HL-60/S4 treated with retinoic acid at 250 ng/mL for 4 days and 3 days (cell line): ENCODE results near the gene BROX.

Experiments
- in situ Hi-C: fragments of 300-500 bp; cut with MboI; formaldehyde crosslinking; loops from 2 replicates; pipeline ENCODE4 v1.7.0; 2022; ENCODE audit warnings: low sequenced_read_pairs

BROX gene

DNA sequence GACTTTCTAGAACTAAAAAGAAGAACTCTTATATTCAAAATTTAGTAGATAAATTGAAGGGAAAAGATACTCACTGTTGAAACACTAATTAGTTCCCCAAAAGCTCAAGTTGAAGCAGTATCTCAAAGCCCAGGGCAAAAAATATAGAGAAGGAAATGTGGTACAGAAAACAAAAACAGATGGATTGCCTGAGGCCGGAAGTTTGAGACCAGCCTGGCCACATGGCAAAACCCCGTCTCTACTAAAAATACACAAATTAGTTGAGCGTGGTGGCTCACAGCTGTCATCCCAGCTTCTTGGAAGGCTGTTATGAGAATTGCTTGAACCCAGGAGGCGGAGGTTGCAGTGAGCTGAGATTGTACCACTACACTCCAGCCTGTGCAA is 60.6 kb downstream of the BROX start:
- in situ Hi-C loops, result no loop called here

DNA sequence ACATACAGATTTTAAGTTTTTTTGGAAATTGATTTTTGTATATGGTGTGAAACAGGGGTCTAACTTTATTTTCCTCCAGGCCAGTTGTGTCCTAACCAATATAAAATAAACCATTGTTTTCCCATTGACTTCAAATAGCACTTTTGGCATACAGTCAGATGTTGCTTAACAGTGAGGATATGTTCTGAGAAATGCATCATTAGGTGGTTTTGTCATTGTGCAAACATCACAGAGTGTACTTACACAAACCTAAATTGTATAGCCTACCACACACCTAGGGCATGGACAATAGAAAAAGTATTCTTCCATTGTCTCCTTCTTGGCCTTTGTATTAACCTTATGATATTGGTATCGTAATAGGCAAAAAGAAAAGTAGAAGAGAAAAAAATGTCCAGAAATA is 65.1 kb downstream of the BROX start:
- in situ Hi-C loops, result no loop called here

DNA sequence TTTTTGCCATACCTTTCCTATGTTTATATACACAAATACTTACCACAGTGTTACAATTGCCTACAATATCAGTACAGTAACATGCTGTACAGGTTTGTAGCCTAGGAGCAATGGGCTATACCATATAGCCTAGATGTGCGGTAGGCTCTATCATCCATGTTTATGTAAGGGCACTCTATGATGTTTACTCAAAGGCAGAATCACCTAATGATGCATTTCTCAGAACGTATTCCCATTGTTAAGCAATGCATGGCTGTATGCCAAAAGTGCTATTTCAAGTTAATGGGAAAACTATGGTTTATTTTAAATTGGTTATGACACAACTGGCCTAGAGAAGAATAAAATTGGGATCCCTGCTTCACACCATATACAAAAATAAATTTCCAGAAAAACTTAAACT is 65.6 kb downstream of the BROX start:
- in situ Hi-C loops, result no loop called here

DNA sequence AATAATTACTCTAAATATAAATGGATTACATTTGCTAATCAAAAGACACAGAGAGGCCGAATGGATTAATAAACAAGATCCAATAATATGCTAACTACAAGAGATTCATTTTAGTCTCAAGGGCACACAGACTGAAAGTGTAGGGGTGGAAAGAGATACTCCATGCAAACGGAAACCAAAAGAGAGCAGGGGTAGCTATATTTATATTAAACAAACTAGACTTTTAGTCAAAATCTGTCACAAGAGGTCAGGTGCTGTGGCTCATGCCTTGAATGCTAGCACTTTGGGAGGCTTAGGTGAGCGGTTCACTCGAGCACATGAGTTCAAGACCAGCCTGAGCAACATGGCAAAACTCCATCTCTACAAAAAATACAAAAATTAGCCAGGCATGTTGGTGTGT is 68.9 kb downstream of the BROX start:
- in situ Hi-C loops, result no loop called here

DNA sequence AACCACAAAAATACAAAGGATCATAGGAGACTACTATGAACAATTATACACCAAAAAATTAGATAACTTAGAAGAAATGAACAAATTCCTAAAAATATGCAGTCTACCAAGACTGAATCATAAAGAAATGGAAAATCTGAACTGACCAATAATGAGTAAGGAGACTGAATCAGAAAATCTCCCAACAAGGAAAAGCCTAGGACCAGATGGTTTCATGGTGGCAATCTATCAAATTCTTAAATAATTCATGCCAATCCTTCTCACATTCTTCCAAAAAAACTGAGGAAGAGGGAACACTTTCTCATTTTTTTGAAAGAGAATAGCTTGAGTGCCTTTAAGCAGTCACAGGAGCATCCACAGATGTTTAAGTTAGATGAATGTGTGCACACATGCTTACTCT is 70.7 kb downstream of the BROX start:
- in situ Hi-C loops, result no loop called here

DNA sequence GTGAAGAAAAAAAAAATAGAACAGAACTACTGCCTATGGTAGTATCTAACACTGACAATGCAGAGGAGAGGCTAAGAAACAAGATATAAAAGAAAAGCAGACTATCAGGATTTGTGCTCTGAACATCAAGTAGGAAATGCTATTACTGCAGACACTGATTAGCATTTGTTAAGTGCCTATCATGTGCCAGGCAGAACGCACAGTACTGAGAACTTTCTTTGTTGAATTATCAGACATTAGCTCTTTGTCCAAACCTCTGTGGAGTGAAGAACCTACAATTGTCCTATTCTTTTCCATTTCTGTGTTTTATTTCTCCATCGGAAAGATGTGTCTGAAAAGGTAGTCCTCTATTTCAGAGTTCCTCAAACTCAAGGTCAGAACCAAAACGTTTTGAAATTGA is 72.0 kb downstream of the BROX start:
- in situ Hi-C loops, result no loop called here
